ENCODE data around the gene VPS51. TPM values are rescaled to one million over a fixed set of nuclear protein-coding genes. Genes with fewer than 3 reads are reported as not detected.

VPS51 gene
- total and polyA plus RNA-seq, 9 of the 15 experiments (the other 6 are each of a cell fraction or from before 2014, with no cell fraction given): 1.8 to 143 (median 46.8) TPM

GRCh38 chr11:65150509-65151299, 54.7 kb downstream of the VPS51 start (continued):
- TF ChIP-seq GMEB1 (CRISPR knock-in tag; IDR thresholded peaks at IDR 0.05): no peak
- no peak for TF ChIP-seq ZNF354B (CRISPR knock-in tag; IDR thresholded peaks at IDR 0.05)
- TF ChIP-seq ZBTB26 (CRISPR knock-in tag; IDR thresholded peaks at IDR 0.05): no peak
- no peak for TF ChIP-seq MEF2A (IDR thresholded peaks at IDR 0.05; ENCODE audit: control insufficient read depth, low read depth, low read length)
- TF ChIP-seq NONO (IDR thresholded peaks at IDR 0.05; ENCODE audit: low read depth in 2 of 2, low read length in 1 of 2): no peak
- TF ChIP-seq HBP1 (CRISPR knock-in tag; IDR thresholded peaks at IDR 0.05): no peak
- 0 out of 2 replicates have a peak, but pooled peaks have one; percentile 14 for TF ChIP-seq SPI1 (IDR thresholded peaks at IDR 0.05; ENCODE audit: borderline replicate concordance, low read depth, low read length)
- TF ChIP-seq, protein P1, sequence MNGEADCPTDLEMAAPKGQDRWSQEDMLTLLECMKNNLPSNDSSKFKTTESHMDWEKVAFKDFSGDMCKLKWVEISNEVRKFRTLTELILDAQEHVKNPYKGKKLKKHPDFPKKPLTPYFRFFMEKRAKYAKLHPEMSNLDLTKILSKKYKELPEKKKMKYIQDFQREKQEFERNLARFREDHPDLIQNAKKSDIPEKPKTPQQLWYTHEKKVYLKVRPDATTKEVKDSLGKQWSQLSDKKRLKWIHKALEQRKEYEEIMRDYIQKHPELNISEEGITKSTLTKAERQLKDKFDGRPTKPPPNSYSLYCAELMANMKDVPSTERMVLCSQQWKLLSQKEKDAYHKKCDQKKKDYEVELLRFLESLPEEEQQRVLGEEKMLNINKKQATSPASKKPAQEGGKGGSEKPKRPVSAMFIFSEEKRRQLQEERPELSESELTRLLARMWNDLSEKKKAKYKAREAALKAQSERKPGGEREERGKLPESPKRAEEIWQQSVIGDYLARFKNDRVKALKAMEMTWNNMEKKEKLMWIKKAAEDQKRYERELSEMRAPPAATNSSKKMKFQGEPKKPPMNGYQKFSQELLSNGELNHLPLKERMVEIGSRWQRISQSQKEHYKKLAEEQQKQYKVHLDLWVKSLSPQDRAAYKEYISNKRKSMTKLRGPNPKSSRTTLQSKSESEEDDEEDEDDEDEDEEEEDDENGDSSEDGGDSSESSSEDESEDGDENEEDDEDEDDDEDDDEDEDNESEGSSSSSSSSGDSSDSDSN (IDR thresholded peaks at IDR 0.05; ENCODE audit: borderline replicate concordance in 1 of 2, low read depth in 2 of 2, low read length in 2 of 2): peak in 1 of 2 experiments; percentile 61; a peak in 1 of 4 replicates
- TF ChIP-seq ZNF766 (CRISPR knock-in tag; conservative IDR thresholded peaks at IDR 0.05): 0 out of 2 replicates have a peak, but pooled peaks have one; percentile 42
- no peak for TF ChIP-seq NCOA1 (IDR thresholded peaks at IDR 0.05; ENCODE audit: low read depth)
- peak; percentile 56; the same call in 1 of the 2 replicates for TF ChIP-seq POLR2A (conservative IDR thresholded peaks at IDR 0.05)
- TF ChIP-seq, protein P2, sequence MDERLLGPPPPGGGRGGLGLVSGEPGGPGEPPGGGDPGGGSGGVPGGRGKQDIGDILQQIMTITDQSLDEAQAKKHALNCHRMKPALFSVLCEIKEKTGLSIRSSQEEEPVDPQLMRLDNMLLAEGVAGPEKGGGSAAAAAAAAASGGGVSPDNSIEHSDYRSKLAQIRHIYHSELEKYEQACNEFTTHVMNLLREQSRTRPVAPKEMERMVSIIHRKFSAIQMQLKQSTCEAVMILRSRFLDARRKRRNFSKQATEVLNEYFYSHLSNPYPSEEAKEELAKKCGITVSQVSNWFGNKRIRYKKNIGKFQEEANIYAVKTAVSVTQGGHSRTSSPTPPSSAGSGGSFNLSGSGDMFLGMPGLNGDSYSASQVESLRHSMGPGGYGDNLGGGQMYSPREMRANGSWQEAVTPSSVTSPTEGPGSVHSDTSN (CRISPR knock-in tag; IDR thresholded peaks at IDR 0.05; ENCODE audit: low read depth): no peak
- TF ChIP-seq, protein P2 (tag; conservative IDR thresholded peaks at IDR 0.05; ENCODE audit: low read depth): peak; percentile 67
- no peak for TF ChIP-seq ZNF263 (CRISPR knock-in tag; IDR thresholded peaks at IDR 0.05; ENCODE audit: borderline replicate concordance)
- no peak for TF ChIP-seq XRCC5 (IDR thresholded peaks at IDR 0.05; ENCODE audit: low read depth, low read length)
- TF ChIP-seq ELF1 (tag; IDR thresholded peaks at IDR 0.05): 0 out of 2 replicates have a peak, but pooled peaks have one; percentile 28
- TF ChIP-seq ELF2 (CRISPR knock-in tag; IDR thresholded peaks at IDR 0.05): no peak
- TF ChIP-seq ZNF431 (CRISPR knock-in tag; IDR thresholded peaks at IDR 0.05): no peak

All from K562 (cell line).